Measurements from ENCODE around the gene DYNLT2.
"Not testable (repeated sequence)": the region's sequence is repeated elsewhere in the genome, so short reads cannot be mapped to it uniquely, and the experiment has no call there.

Gene DYNLT2

DNA sequence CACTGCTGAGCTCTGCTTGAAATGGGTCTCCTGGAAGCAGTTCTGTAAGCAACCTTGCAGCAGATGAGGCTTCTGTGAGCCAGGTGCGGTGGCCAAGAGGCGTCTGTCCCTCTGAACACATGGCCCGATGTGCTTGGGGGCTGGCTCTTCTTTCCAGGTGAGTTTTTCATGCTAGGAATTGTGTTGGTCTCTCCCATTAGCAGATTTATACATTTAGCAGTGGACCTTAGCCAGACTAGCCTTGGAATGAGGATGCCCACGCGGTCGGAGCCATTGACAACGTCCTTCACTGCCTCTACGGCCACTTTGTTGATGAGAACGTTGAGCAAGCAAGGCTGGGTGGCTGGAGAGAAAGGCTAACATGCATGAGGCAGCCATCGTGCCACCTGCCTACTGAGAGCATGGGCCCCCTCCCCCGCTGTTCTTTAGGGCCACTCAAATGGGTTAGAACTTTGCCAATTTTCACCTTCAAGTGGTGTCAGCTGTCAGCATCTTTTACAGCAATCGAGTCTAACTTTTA, 33.5 kb upstream of the DYNLT2 start:
- no peak for FAIRE-seq
- no peak for DNase-seq (ENCODE audit: extremely low spot score, insufficient read length, low read depth)

DNA sequence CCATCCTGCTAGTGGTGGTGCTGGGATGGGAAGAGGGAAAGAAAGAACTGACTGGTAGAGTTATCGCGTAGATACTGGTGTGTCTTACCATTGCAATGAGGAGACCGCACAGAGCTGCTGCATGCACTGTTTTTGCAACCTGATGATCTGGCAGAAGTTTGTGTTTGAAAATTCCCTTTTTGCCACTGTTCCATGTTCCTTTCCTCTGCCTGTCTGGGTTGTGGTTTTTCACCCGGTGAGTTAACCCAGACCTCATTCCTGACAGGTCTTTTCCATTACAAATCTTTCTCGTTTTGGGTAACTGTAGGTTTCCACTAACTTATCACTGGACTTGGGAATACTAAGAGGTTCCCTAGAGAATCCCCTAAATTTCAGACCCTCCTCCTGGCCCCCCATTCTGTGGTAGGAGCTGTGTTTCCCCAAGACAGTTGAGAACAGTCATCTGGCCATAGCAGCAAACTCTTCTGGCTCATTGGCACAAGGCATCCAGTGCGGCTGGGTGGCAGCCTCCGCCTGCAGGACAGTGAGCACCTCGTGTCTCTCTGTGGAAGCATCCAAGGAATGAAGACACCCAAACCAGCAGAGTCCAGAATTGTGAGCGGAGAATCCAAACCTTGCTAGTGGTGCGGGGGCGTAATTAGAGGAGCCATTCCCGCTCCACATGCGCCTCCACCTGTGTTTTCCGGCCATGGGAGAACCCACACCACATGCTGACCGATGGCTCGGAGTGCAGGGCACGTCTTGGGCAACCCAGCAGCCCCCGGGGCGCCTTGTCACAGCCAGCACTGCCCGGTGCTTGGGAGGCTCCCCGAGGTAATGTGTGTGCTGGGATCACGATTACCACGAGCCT, 32.8 kb upstream of the DYNLT2 start:
- FAIRE-seq (no peak), DNase-seq (ENCODE audit: extremely low spot score, insufficient read length, low read depth) (no peak)

DNA sequence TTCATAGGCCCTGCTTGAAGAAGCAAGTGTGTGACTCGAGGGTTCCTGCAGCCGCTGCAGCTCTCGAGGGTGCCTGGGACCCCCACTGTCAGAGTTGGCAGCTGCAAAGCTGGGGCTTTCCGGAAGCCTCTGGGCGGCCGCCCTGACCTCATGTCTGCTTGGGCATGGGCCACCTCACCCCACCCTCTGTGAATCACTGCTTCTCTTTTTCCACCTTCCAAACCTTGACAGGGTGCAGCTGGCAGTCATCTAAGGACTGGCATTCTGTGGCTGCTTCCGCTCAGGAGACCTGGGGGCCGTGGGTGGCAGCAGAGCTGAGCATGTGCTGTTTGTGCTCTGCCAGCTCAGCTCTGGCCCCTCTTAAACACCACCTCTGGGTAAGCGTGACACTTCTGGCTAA, 32.0 kb upstream of the DYNLT2 start:
- FAIRE-seq (no peak), DNase-seq (ENCODE audit: extremely low spot score, insufficient read length, low read depth) (no peak)

DNA sequence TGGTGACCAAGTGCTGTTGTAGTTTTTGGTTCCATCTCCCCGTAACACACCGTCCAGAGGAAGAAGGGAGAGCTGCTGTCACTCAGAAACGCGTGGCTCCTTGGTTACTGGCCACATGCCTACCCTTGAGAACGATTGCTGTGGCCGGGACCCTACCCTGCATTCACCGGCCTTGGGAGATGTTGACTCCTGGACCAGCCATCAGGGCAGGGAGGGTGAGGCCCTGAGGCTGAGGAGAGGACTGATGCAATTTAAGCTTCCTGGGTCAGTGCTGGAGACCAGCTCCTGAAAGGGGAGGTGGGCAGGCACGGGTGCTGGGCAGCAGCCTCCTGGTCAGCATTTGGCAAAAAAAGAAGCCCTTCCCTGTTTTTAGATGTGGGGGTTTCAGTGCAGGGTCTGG, 31.6 kb upstream of the DYNLT2 start:
- no peak for DNase-seq (ENCODE audit: extremely low spot score, insufficient read length, low read depth)
- FAIRE-seq: no peak

DNA sequence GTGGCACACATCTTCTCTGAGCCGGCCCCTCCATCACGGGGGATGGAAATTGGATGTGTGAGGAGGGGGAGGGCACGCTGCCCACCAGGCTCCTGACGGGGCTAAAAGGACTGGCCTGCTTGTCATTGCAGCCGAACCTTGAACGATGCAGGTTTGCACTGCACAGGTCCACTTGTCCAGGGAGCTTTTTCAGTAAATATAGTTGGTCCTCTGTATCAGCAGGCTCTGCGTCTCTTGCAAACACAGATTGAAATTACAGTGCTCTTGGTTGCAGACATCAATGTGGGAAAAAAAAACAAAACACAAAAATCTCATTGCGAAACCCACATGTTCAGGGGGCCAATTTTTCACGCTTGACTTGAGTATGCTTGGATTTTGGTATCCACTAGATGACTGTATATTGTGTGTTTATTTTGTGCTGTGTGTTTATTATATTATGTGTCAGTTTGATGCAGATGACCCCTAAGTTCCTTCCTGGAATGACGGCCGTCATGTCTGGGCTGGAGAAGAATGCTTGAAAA, 29.3 kb upstream of the DYNLT2 start:
- FAIRE-seq: no peak

DNA sequence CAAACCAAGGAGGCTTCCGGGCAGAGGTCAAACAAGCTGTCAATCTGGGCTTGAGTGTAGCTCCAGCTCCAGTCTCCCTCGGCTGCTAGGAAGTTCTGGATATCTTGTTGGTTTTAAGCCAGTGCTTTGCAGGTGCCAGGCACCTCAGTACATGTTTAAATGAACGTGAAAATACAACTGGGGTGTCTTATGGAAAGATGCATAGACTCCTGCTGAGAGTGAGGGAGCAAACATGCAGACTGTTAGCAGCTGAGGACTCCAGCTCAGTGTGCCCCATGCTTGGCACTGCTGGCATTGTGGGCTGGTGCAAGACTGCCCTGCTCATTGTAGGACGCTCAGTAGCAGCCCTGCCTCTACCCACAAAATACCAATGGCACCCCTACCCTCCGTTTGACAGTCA, 28.5 kb upstream of the DYNLT2 start:
- DNase-seq (ENCODE audit: extremely low spot score, insufficient read length, low read depth): no peak
- FAIRE-seq: no peak

More for the DNA sequence above, 29.3 kb upstream of the DYNLT2 start:
- DNase-seq (ENCODE audit: extremely low spot score, insufficient read length, low read depth): no peak

DNA sequence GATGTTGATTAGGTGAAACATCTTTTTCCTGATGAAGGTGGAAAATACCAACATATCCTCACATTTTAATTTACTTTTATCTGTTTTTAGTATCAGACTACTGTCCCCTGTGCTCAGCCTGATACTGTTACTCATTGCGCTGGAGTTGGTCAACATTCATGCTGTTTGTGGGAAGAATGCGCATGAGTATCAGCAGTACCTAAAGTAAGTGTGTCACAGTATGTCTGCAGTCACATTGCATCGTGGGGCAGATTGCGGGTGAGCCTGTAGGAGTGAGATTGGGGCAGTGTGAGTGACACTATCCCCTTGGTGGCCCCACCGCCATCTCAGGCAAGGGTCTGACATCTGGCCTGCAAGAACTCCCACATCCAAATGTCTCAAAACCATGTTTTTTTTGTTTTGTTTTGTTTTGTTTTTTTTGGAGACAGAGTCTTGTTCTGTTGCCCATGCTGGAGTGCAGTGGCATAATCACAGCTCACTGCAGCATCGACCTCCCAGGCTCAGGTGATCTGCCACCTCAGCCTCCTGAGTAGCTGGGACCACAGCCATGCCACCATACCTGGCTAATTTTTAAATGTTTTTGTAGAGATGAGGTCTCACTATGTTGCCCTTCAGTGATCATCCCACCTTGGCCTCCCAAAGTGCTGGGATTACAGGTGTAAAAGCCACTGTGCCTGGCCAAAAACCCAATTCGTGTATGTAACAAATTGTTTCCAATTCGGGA, 27.9 kb upstream of the DYNLT2 start:
- no peak for DNase-seq (ENCODE audit: extremely low spot score, insufficient read length, low read depth)
- no peak for FAIRE-seq

DNA sequence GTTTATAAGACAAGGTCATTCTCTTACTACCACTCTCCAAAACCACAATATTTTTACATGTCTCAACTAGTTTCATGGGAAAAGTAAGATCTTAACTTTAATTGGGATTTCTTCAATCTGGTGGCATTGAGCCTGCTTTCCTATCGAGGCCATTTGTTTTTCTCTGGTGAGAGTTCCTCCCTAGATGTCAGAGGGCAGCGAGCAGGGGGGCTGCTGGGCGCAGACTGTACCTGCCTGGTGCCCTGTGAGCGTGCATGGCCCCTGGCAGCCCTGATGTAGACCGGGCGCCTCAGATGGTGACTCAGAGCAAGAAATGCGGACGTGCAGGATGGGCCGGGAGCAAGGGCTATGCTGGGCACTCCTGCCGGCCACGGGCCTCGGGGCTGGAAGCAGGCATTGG, 27.3 kb upstream of the DYNLT2 start:
- no peak for DNase-seq (ENCODE audit: extremely low spot score, insufficient read length, low read depth)
- no peak for FAIRE-seq

DNA sequence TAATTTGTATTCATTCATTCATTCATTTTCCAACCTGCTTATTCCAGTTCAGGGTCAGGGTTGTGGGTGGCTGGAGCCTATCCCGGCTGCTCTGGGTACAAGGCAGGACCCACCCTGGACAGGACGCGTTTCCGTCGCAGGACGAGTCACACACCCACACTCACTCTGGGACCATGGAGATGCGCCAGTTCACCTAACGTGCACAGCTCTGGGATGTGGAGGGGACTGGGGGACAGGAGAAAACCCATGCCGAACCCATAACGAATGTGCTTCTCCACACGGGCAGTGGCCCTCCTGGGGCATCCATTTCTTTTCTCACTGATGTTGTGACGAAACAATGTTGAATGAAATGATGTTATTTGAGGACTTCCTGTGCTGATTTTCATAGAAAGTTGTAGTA, 26.5 kb upstream of the DYNLT2 start:
- FAIRE-seq (no peak), DNase-seq (ENCODE audit: extremely low spot score, insufficient read length, low read depth) (no peak)

DNA sequence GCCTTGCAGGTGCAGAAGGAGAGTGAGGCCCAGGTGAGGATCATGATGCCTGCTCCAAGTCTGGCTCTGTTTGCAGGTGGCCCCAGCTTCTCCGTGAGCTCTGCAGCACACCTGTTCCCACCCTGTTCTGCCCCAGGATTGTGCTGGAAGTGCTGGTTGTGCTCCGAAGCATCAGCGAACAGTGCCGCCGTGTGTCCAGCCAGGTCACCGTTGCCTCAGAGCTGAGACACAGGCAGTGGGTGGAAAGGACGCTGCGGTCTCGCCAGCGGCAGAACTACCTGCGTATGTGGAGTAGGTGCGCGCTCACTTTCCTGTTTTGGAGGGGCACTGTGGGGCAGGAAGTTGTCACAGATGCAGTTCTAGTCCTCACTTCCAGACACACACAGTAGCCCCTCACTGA, 25.0 kb upstream of the DYNLT2 start:
- DNase-seq (ENCODE audit: extremely low spot score, insufficient read length, low read depth) (no peak), FAIRE-seq (no peak)

DNA sequence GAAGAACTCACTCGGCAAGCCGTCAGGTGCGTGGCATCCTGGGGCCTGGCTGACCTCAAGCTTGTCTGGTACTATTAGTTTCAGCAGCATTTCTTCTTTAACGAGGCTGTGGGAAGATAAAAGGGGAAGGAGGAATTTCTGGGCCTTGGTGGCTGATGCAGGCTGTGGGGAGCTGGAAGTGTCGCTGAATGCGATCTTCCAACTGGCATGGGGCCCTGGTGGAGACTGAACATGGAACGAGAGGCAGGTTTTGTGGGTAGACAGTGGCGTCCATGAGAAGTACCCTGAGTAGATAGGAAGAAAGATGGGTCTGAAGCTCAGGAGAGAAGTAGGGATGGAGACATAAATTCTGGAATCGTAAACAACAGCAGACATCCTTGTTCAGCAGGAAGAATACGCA, 23.9 kb upstream of the DYNLT2 start:
- DNase-seq (ENCODE audit: extremely low spot score, insufficient read length, low read depth) (no peak), FAIRE-seq (no peak)

DNA sequence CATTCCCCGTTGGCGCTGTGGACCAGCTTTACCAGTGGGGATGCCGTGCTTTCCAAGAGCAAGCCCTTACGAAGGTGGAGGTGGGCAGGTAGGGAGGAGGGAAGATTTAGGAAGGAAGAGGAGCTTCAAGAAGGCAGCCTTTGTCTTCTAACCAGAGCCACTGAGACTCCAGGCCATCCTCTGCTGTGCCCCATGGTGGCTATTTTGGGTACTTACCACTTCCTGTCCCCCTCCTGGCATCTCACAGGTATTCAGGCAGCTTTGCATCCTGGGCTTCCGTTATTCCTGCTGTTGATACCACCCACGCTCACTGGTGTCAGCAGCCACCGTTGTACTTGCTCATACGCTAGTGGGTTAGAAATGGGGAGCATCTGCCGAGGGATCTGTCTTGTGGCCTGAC, 23.0 kb upstream of the DYNLT2 start:
- DNase-seq (ENCODE audit: extremely low spot score, insufficient read length, low read depth) (no peak), FAIRE-seq (no peak)

DNA sequence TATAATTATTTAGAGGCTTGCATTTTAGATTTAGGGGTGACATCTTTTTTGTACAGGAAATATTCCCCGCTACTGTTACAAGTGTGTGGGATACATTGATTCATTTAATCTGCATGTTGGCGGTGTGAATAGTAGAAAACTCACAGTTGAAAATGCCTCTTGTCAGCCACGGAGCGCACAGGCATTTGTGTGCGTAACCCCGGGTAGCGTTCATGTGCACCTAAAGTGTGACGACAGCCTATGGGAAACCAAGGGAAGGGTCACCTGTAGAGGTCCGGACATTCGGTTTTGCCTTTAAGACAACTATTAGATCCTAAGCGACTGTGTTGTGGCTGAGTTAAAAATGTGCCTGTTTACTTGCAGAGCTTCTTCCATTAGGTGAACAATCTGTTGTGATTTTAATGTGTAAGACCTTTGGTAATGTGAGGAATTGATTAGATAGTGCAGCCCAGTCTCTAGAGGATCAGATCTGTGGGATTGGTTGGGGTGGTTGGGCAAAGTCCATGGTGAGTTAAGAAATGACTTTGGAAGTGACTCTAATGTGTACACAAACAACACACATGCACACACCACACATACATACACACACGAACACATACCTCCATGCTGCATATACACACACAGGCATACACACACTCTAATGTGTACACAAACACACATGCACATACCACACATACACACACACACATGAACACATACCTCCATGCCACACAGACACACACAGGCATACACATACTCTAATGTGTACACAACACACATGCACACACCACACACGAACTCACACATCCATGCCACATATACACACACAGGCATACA, 15.8 kb upstream of the DYNLT2 start:
- FAIRE-seq (no peak), DNase-seq (ENCODE audit: extremely low spot score, insufficient read length, low read depth) (no peak)

DNA sequence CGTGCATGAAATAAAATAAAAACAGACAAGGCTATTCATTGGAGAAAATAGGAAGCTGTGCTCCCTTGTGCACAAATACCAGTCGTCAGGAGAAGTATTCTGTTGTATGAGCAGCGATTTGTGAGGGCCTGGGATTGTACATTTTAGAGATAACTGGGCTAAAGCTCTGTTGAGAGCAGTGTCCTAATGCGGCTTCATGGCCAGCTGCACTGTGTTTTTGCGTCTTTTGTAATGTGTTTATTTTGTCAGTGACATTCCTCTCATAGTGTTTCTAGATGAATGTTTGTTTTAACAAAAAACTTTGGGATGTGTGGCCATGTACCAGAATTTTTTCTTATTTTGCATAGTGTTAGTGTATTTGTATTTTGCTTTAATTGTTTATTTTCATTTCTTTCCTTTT, 14.9 kb upstream of the DYNLT2 start:
- FAIRE-seq (no peak), DNase-seq (ENCODE audit: extremely low spot score, insufficient read length, low read depth) (no peak)

DNA sequence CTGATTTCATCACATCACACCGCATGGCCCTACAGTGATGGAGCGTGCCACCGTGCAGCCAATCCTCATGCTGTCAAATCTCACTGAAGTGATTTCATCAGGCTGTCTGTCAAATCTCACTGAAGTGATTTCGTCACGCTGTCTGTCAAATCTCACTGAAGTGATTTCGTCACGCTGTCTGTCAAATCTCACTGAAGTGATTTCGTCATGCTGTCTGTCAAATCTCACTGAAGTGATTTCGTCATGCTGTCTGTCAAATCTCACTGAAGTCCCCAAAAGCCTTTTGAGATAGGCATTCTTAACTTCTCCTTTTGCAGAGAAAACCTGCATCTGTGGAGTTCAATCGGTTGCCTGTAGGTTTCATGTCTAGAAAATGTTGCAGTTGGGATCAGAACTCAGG, 14.4 kb upstream of the DYNLT2 start:
- FAIRE-seq; DNase-seq (ENCODE audit: extremely low spot score, insufficient read length, low read depth): not testable (repeated sequence)

DNA sequence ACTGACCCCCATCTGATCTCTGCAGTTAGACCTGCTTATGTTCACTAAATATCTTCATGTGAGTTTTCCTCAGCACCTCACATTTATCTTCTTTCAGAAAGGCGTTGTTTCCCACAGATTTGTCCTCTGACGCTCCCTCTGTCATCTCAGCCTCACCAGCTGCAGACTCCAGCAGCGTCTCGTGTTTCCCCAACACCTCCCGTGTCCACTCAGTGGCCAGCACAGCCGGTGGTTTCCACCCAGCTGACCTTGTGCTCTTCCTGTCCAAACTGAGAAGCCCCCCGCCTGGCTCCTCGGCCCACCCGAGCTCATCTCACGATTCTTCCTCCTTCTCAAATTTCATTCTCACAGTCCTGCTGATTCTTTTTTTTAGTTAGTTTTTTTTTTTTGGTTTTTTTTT, 12.5 kb upstream of the DYNLT2 start:
- no peak for DNase-seq (ENCODE audit: extremely low spot score, insufficient read length, low read depth)
- FAIRE-seq: no peak

DNA sequence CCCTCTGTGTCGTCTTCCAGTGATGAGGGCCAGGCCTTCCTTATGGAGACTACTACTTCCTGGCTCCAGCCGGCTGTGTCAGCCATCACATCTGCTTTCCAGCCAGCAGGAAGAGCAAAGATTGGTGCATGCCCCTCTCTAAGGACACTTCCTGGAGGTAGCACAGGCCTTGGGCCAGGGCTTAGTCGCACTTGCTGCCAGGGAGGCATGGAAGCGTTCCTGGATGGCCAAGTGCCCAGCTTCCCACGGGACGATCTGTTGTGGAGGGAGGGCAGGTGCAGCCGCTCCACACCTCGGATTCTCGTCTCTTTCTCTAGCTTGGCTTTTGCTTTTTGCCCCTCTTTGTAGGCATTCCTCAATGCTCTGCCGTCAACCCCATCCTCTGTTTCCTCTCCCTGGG, 11.9 kb upstream of the DYNLT2 start:
- DNase-seq (ENCODE audit: extremely low spot score, insufficient read length, low read depth) (no peak), FAIRE-seq (no peak)

DNA sequence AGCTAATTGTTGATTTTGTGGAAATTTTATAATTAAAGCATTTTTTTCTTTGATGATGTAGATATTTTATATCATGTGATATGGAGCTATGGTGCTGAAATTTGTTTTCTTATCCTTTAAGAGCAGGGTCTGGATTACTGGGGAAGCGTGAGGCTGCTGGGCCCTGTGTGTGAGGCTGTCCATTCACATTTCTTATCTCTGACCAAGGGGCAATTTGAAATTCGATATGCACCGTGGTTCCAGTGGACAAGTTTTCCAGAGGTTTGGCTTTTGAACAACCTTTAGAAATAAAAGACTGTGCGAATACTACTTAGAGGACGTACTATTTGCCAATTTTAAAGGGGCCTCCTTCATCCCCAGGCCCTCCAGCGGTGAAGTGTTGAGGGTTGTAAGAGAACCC, 3.8 kb upstream of the DYNLT2 start:
- FAIRE-seq (no peak), DNase-seq (ENCODE audit: extremely low spot score, insufficient read length, low read depth) (no peak)

DNA sequence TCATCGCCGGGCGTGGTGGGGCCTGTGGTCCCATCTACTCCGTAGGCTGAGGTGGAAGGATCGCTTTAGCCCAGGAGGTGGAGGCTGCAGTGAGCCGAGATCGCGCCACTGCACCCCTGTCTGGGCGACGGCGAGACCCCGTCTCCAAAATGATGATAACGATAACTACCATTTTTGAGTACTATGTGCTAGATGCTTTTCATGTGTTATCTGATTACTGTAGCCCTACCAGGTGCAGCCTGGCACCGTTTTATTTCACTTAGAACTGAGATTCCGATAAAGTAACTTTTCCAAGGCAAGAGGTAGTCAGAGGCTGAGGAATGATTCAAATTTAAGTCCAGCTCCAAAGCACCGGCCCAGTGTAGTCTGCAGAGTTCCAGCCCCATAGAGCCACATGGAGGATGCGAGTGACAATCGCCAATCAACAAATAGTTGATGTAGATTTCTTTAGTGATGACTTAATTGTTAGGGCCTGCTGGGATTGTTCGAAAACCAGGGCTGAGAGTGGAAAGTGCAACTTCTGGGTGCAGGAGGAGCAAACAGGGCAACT, 777 bp upstream of the DYNLT2 start:
- DNase-seq (ENCODE audit: extremely low spot score, insufficient read length, low read depth) (no peak), FAIRE-seq (no peak)

DNA sequence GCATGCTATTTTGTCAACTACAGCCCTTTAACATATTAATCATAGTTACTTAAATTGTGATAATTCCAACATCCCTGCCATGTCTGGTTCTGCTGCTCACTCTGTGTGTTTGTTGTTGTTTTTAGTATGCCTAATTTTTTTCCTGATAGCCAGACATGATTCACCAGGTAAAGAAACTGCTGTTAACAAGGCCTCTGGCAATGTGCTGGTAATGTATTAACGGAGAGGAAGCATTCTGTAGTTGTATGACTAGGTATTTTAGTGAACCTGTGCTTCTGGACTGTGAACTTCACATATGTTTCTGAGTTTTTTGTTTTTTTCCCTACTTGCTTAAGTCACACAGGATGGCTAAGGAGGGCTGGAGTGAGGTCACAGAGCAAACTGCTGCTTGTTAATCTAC, 4.8 kb downstream of the DYNLT2 start:
- no peak for FAIRE-seq

More for the DNA sequence above, 4.8 kb downstream of the DYNLT2 start:
- DNase-seq (ENCODE audit: extremely low spot score, insufficient read length, low read depth): no peak

Measured in GM18507 (cell line).